Aorta (tissue), 5 donors: ENCODE data around the gene ADGRL3. TPM values are rescaled to one million over a fixed set of nuclear protein-coding genes. Genes with fewer than 3 reads are reported as not detected.
"Not testable (repeated sequence)": the region's sequence is repeated elsewhere in the genome, so short reads cannot be mapped to it uniquely, and the experiment has no call there.

Experiments
- ATAC-seq: fragments of 200-7000 bp; cut with Tn5 transposase; one replicate; pipeline ENCODE4 v1.9.1; 2022; ENCODE audit warnings: moderate library complexity; ENCODE audit not compliant: low FRiP score
- DNase-seq, 2 donors: peaks; one replicate each; pipeline ENCODE4 v3.0.0-alpha.2; 2020
- H3K27ac ChIP-seq, 2 donors: one replicate each; pipeline ENCODE4 v1.5.1; 2013; ENCODE audit warnings: low read length in 2 of 2, mild to moderate bottlenecking in 2 of 2, moderate library complexity in 2 of 2, control low read depth in 1 of 2, inconsistent platforms in 1 of 2, low read depth in 1 of 2
- H3K27me3 ChIP-seq, 2 donors: one replicate each; pipeline ENCODE4 v1.6.1; 2013; ENCODE audit warnings: control low read depth in 1 of 2, low read length in 1 of 2, mild to moderate bottlenecking in 1 of 2, moderate library complexity in 1 of 2; ENCODE audit not compliant: insufficient read depth in 2 of 2, control insufficient read depth in 1 of 2
- H3K36me3 ChIP-seq, 2 donors: one replicate each; pipeline ENCODE4 v1.6.1; 2013; ENCODE audit warnings: control low read depth in 1 of 2, low read length in 1 of 2, mild to moderate bottlenecking in 1 of 2; ENCODE audit not compliant: insufficient read depth in 2 of 2, control insufficient read depth in 1 of 2
- H3K4me1 ChIP-seq, 2 donors: one replicate each; pipeline ENCODE4 v1.6.1; 2013; ENCODE audit warnings: low read length in 2 of 2, control low read depth in 1 of 2, mild to moderate bottlenecking in 1 of 2, moderate library complexity in 1 of 2; ENCODE audit not compliant: insufficient read depth in 2 of 2, control insufficient read depth in 1 of 2
- H3K4me3 ChIP-seq, 2 donors: one replicate each; pipeline ENCODE4 v1.5.1; 2013; ENCODE audit warnings: low read length in 2 of 2, control low read depth in 1 of 2, mild to moderate bottlenecking in 1 of 2
- H3K9me3 ChIP-seq: one replicate; pipeline ENCODE4 v1.6.1; 2013; ENCODE audit warnings: mild to moderate bottlenecking, low read length; ENCODE audit not compliant: control insufficient read depth
- WGBS, 2 donors: extraction: QIAGEN DNeasy Blood & Tissue Kit; methylation state at CpG; one replicate each; pipeline ENCODE4 v1.1.7; 2013; 5-methylcytosine and 5-hydroxymethylcytosine counted together
- intact Hi-C, 2 donors: fragments of 100-400 bp; cut with DNase I; formaldehyde crosslinking; loops; one replicate each; pipeline versions ENCODE4 v1.14.2 to v1.15.0; 2022
- polyA plus RNA-seq, 2 donors: library from polyadenylated mRNA; stranded (reverse); fragments of 200-250 nt; gene quantifications; one replicate each; pipeline ENCODE4 v1.2.3, GENCODE V29; 2013
- total RNA-seq, 2 donors: library from RNA; stranded (reverse); fragmentation: NEBNext Ultra II Directional; extraction: Animal tissue kit (Norgen Biotek cat#: 25700); gene quantifications; one replicate each; pipeline ENCODE4 v1.2.1, GENCODE V29; 2021
- donor health status: healthy with polysubstance abuse.
- donor health status: Bipolar disorder and iron deficiency.
- donor health status: DM: no; HTN: no; CAD: no.
- donor health status: DM: no; HTN: no; CAD: no.
- donor health status: DM: yes; HTN: yes; CAD: no.

Gene ADGRL3
- total and polyA plus RNA-seq, 4 donors: 1.8 to 110 (median 20.7) TPM

GRCh38 chr4:61604054-61604453, 403.9 kb downstream of the ADGRL3 start:
- ATAC-seq (no peak), DNase-seq (no peak)
- peaks cover 0 to 2% of the 10 kb centered on the region in 2 donors for H3K4me1 ChIP-seq
- no peaks in the 10 kb centered on the region for H3K9me3 ChIP-seq
- no peaks in the 10 kb centered on the region for H3K36me3 ChIP-seq
- no peak overlapping the region for H3K27ac ChIP-seq
- 57 to 63% methylated on average over 2 of the region's 2 CpGs for WGBS, 2 donors
- H3K4me3 ChIP-seq: no peak overlapping the region
- intact Hi-C loops: no loop called here
- no peaks in the 10 kb centered on the region for H3K27me3 ChIP-seq

GRCh38 chr4:61605984-61606383, 405.9 kb downstream of the ADGRL3 start:
- intact Hi-C loops: no loop called here
- DNase-seq (no peak), ATAC-seq (no peak)
- Histone ChIP-seq H3K9me3 (no peaks in the 10 kb centered on the region), H3K4me1 (no peaks in the 10 kb centered on the region), H3K36me3 (no peaks in the 10 kb centered on the region), H3K4me3 (no peak overlapping the region), H3K27ac (no peak overlapping the region), H3K27me3 (no peaks in the 10 kb centered on the region)

- no peak for ATAC-seq
- intact Hi-C loops: no loop called here
- no peak overlapping the region for H3K4me3 ChIP-seq
These were observed 414.1 kb downstream of the ADGRL3 start for GRCh38 chr4:61614231-61614630.

GRCh38 chr4:61619528-61619927, 419.4 kb downstream of the ADGRL3 start:
- no peaks in the 10 kb centered on the region for H3K27me3 ChIP-seq
- H3K4me3 ChIP-seq: peak overlapping the region in 1 of 2 donors; percentile 26
- no peaks in the 10 kb centered on the region for H3K4me1 ChIP-seq
- no peaks in the 10 kb centered on the region for H3K9me3 ChIP-seq
- ATAC-seq (no peak), DNase-seq (no peak)
- no peak overlapping the region for H3K27ac ChIP-seq
- intact Hi-C loops: no loop called here
- 30 to 42% methylated on average over 4 of the region's 4 CpGs for WGBS, 2 donors
- H3K36me3 ChIP-seq: no peaks in the 10 kb centered on the region

More at GRCh38 chr4:61614231-61614630, 414.1 kb downstream of the ADGRL3 start:
- Histone ChIP-seq H3K27ac (no peak overlapping the region), H3K27me3 (no peaks in the 10 kb centered on the region), H3K36me3 (no peaks in the 10 kb centered on the region), H3K9me3 (no peaks in the 10 kb centered on the region), H3K4me1 (no peaks in the 10 kb centered on the region)
- no peak for DNase-seq

GRCh38 chr4:61628282-61628681, 428.2 kb downstream of the ADGRL3 start:
- 92 to 98% methylated on average over 1 of the region's 1 CpG for WGBS, 2 donors
- no peaks in the 10 kb centered on the region for H3K27me3 ChIP-seq
- no peaks in the 10 kb centered on the region for H3K9me3 ChIP-seq
- ATAC-seq (no peak), DNase-seq (no peak)
- intact Hi-C loops: no loop called here
- H3K36me3 ChIP-seq: no peaks in the 10 kb centered on the region
- H3K4me1 ChIP-seq: no peaks in the 10 kb centered on the region
- no peak overlapping the region for H3K27ac ChIP-seq
- no peak overlapping the region for H3K4me3 ChIP-seq

GRCh38 chr4:61628727-61629126, 428.6 kb downstream of the ADGRL3 start:
- H3K27ac ChIP-seq: no peak overlapping the region
- no peak overlapping the region for H3K4me3 ChIP-seq
- no peaks in the 10 kb centered on the region for H3K36me3 ChIP-seq
- WGBS, 2 donors: 91 to 92% methylated on average over 1 of the region's 1 CpG
- DNase-seq (no peak), ATAC-seq (no peak)
- H3K27me3 ChIP-seq: no peaks in the 10 kb centered on the region
- H3K4me1 ChIP-seq: no peaks in the 10 kb centered on the region
- intact Hi-C loops: no loop called here
- H3K9me3 ChIP-seq: no peaks in the 10 kb centered on the region

GRCh38 chr4:61630548-61630947, 430.4 kb downstream of the ADGRL3 start:
- Histone ChIP-seq H3K36me3 (no peaks in the 10 kb centered on the region), H3K4me1 (no peaks in the 10 kb centered on the region), H3K27me3 (no peaks in the 10 kb centered on the region), H3K4me3 (no peak overlapping the region), H3K27ac (no peak overlapping the region), H3K9me3 (no peaks in the 10 kb centered on the region)
- intact Hi-C loops: no loop called here
- WGBS, 2 donors: 68 to 72% methylated on average over 2 of the region's 2 CpGs
- ATAC-seq (no peak), DNase-seq (no peak)

- ATAC-seq (no peak), DNase-seq (no peak)
- intact Hi-C loops: no loop called here
- no peaks in the 10 kb centered on the region for H3K9me3 ChIP-seq
- H3K36me3 ChIP-seq: no peaks in the 10 kb centered on the region
- H3K4me1 ChIP-seq: no peaks in the 10 kb centered on the region
- no peak overlapping the region for H3K4me3 ChIP-seq
- H3K27me3 ChIP-seq: no peaks in the 10 kb centered on the region
- 68 to 86% methylated on average over 1 of the region's 1 CpG for WGBS, 2 donors
- no peak overlapping the region for H3K27ac ChIP-seq
These were observed 438.5 kb downstream of the ADGRL3 start for GRCh38 chr4:61638591-61638990.

- intact Hi-C loops, H3K9me3 ChIP-seq, H3K4me1 ChIP-seq, DNase-seq, H3K27me3 ChIP-seq, H3K4me3 ChIP-seq, ATAC-seq, H3K36me3 ChIP-seq, H3K27ac ChIP-seq: not testable (repeated sequence)
- 88 to 92% methylated on average over 26 of the region's 26 CpGs for WGBS, 2 donors
These were observed 446.7 kb downstream of the ADGRL3 start for GRCh38 chr4:61646746-61647350.
